ENCODE data around the gene SPATS2L. TPM values are rescaled to one million over a fixed set of nuclear protein-coding genes. Genes with fewer than 3 reads are reported as not detected.
"Not testable (repeated sequence)": the region's sequence is repeated elsewhere in the genome, so short reads cannot be mapped to it uniquely, and the experiment has no call there.

The SPATS2L gene
- total RNA-seq, 4 donors from 2014 or later = 68.1 to 115 (median 94.9) TPM

- TF ChIP-seq, protein P1, sequence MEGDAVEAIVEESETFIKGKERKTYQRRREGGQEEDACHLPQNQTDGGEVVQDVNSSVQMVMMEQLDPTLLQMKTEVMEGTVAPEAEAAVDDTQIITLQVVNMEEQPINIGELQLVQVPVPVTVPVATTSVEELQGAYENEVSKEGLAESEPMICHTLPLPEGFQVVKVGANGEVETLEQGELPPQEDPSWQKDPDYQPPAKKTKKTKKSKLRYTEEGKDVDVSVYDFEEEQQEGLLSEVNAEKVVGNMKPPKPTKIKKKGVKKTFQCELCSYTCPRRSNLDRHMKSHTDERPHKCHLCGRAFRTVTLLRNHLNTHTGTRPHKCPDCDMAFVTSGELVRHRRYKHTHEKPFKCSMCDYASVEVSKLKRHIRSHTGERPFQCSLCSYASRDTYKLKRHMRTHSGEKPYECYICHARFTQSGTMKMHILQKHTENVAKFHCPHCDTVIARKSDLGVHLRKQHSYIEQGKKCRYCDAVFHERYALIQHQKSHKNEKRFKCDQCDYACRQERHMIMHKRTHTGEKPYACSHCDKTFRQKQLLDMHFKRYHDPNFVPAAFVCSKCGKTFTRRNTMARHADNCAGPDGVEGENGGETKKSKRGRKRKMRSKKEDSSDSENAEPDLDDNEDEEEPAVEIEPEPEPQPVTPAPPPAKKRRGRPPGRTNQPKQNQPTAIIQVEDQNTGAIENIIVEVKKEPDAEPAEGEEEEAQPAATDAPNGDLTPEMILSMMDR (IDR thresholded peaks at IDR 0.05) = no peak
- ATAC-seq (ENCODE audit: low FRiP score) = peak; percentile 56
- no peak for DNase-seq (ENCODE audit: low spot score)
These were observed 30.6 kb downstream of the SPATS2L start for GRCh38 chr2:200336980-200337615.

DNA sequence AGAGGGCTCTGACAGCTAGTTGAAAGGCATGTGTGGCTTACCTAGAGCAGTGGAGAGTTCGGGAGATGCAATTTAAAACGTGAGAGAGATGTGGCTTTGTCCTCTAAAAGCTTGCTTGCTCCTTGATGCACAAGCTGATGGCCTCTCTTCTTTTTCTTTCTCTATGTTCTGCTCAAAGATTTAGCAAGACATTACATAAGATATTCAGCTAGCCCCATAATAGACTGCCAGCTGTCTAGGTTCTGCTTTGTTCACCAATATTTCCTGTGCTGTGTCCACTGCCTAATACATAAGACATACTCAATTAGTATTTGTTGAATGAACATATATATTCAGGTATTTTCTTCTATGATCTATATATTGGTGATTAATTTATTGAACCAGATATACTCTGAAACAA lies 31.1 kb downstream of the SPATS2L start:
- ATAC-seq (ENCODE audit: low FRiP score) = no peak
- no peak for DNase-seq (ENCODE audit: low spot score)
- TF ChIP-seq, protein P1 (IDR thresholded peaks at IDR 0.05) = no peak

DNA sequence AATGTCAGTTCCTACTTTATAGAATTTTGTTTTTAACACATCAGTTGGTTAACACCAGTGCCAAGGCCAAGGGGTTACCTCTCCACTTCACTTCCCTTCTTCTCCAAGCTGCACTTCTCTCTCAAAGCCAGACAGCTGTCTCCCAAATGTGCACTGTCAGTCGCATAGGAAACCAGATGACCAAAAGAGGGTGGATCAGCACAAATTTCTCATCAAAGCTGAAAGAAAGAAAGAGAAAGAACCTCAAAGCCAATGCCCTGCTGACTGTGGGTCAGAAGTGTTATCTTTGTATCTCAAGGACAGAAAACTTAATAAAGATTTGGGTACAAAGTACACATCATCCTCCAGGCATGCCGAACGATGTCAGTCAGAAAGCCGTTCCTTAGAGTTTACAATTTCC lies 32.2 kb downstream of the SPATS2L start:
- DNase-seq (ENCODE audit: low spot score) (no peak), ATAC-seq (ENCODE audit: low FRiP score) (no peak)
- TF ChIP-seq, protein P1 (IDR thresholded peaks at IDR 0.05) = no peak

- TF ChIP-seq, protein P1 (IDR thresholded peaks at IDR 0.05) = no peak
- DNase-seq (ENCODE audit: low spot score) (no peak), ATAC-seq (ENCODE audit: low FRiP score) (peak; percentile 41)
These were observed 34.2 kb downstream of the SPATS2L start for GRCh38 chr2:200340508-200341224.

DNA sequence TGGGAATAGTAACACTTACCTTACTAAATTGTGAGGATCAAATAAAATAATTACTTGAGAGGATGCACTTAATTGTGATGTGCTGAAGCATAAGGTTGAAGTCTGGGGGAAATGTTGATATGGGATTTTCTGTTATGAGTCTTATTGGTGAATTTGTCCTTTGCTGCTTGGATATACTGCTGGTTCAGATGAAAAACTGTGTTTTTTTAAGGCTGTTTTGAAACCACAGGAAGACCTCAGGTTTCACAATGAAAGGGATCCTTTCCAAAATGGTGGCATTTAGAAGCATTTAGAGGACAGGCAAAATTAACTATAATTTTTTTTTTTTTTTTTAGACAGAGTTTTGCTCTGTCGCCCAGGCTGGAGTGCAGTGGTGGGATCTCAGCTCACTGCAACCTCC lies 34.9 kb downstream of the SPATS2L start:
- no peak for ATAC-seq (ENCODE audit: low FRiP score)
- no peak for DNase-seq (ENCODE audit: low spot score)

DNA sequence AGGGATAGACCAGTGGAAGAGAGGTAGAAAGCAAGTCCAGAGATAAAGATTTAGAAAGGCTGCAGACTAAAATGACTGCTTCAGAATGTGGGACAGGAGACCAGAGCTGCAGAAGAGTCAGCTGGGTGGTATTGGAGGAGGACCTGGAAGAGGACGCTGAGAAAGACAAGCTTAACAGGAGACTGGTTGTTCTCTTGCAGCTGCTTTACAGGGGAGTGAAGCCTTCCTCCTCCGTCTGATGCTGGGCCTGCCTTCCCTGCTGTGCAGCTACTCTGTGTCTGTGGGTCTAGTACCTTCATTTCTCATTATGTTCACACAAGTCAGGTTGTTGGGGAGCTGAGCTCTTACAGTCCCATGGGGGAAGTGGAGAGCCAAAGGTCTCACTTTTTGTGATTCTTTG lies 35.7 kb downstream of the SPATS2L start:
- ATAC-seq (ENCODE audit: low FRiP score) (no peak), DNase-seq (ENCODE audit: low spot score) (no peak)
- TF ChIP-seq, protein P1 (IDR thresholded peaks at IDR 0.05) = no peak

More for the DNA sequence above, 34.9 kb downstream of the SPATS2L start:
- TF ChIP-seq, protein P1 (IDR thresholded peaks at IDR 0.05) = no peak

DNA sequence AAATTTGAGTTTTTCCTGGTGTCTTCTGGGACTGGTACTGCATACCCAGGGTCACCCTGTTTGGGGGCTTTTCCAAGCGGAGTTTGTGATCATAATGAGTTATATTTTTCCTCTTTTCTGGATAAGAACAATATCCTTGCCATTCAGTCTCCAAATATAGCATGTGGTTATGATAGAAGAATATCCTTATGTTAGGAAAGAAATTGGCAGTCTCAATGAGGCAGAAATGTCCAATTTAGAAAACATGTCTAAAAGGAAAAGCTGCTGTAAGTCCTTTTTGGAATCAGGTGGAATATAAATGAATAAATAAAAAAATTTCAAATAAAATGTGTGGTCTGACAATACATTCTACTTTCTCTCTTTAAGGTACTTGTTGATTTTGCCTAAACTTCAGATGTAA lies 36.2 kb downstream of the SPATS2L start:
- ATAC-seq (ENCODE audit: low FRiP score) (no peak), DNase-seq (ENCODE audit: low spot score) (no peak)
- TF ChIP-seq, protein P1 (IDR thresholded peaks at IDR 0.05) = no peak

- ATAC-seq (ENCODE audit: low FRiP score); DNase-seq (ENCODE audit: low spot score): not testable (repeated sequence)
These were observed 37.7 kb downstream of the SPATS2L start for GRCh38 chr2:200344202-200344601.
